OCI-LY7 (cell line): ENCODE data around the gene PLA2R1. TPM values are rescaled to one million over a fixed set of nuclear protein-coding genes. Genes with fewer than 3 reads are reported as not detected.

Source experiments
- BruUV-seq: library from RNA; stranded (reverse); fragments of 400-500 nt; replicated peaks from 2 replicates; lab custom pipeline; 2021; lab: Mats Ljungman, UMichigan
- CTCF ChIA-PET: fragments of 300-600 bp; sonication (Branson Sonifier 250); formaldehyde crosslinking; loops from one replicate; lab custom pipeline; 2022; ENCODE audit warnings: antibody characterized with exemption; ENCODE audit not compliant: unreplicated experiment; lab: Charles Lee
- POLR2A ChIA-PET: fragments of 300-600 bp; sonication (Branson Sonifier 250); formaldehyde crosslinking; loops from one replicate; lab custom pipeline; 2022; ENCODE audit warnings: antibody characterized with exemption; lab: Charles Lee
- DNase-seq: peaks from one replicate; pipeline ENCODE4 v3.0.0-alpha.2; 2015; ENCODE audit warnings: low spot score
- H2AFZ ChIP-seq: fragments of 200-600 bp; sonication (generic), shearing (Covaris generic); 2 replicates; pipeline ENCODE4 v1.6.1; 2014; ENCODE audit warnings: mild to moderate bottlenecking, antibody characterized with exemption, low read length, moderate library complexity
- H3K27ac ChIP-seq: fragments of 200-600 bp; sonication (generic); 2 replicates; pipeline ENCODE4 v1.5.1; 2014; ENCODE audit warnings: mixed run types, low read depth, mild to moderate bottlenecking, moderate library complexity, low read length, inconsistent platforms; ENCODE audit not compliant: poor library complexity, severe bottlenecking
- H3K36me3 ChIP-seq: fragments of 200-600 bp; sonication (generic); 2 replicates; pipeline ENCODE4 v1.6.1; 2014; ENCODE audit warnings: mild to moderate bottlenecking, antibody characterized with exemption, low read length, moderate library complexity, mixed read lengths; ENCODE audit not compliant: insufficient read depth
- H3K4me1 ChIP-seq: fragments of 200-600 bp; sonication (generic); 2 replicates; pipeline ENCODE4 v1.5.1; 2014; ENCODE audit warnings: mild to moderate bottlenecking, low read length; ENCODE audit not compliant: insufficient read depth, poor library complexity, severe bottlenecking
- H3K4me2 ChIP-seq: fragments of 200-600 bp; sonication (generic); 2 replicates; pipeline ENCODE4 v1.6.1; 2014; ENCODE audit warnings: mild to moderate bottlenecking, low read length
- H3K4me3 ChIP-seq: fragments of 200-600 bp; sonication (generic); 2 replicates; pipeline ENCODE4 v1.5.1; 2014; ENCODE audit warnings: mild to moderate bottlenecking, low read depth, low read length; ENCODE audit not compliant: poor library complexity, severe bottlenecking
- H3K79me2 ChIP-seq: fragments of 200-600 bp; sonication (generic); 2 replicates; pipeline ENCODE4 v1.6.1; 2016; ENCODE audit warnings: low read depth, mild to moderate bottlenecking, low read length, moderate library complexity, mixed read lengths; ENCODE audit not compliant: insufficient read depth
- H3K9me2 ChIP-seq: fragments of 200-600 bp; sonication (generic); 2 replicates; pipeline ENCODE4 v1.6.1; 2016; ENCODE audit warnings: mild to moderate bottlenecking, low read length, mixed read lengths; ENCODE audit not compliant: insufficient read depth
- H3K9me3 ChIP-seq: fragments of 200-600 bp; sonication (generic); 2 replicates; pipeline ENCODE4 v1.6.1; 2014; ENCODE audit warnings: mild to moderate bottlenecking, mixed run types, low read length, mixed read lengths
- H4K20me1 ChIP-seq: fragments of 200-600 bp; sonication (generic); 2 replicates; pipeline ENCODE4 v1.6.1; 2014; ENCODE audit warnings: mild to moderate bottlenecking, antibody characterized with exemption, low read length, moderate library complexity, mixed read lengths; ENCODE audit not compliant: insufficient read depth
- EZH2phosphoT487 ChIP-seq: fragments of 200-600 bp; sonication (generic); IDR thresholded peaks from 2 replicates; pipeline ENCODE4 v1.6.1; 2018; ENCODE audit warnings: low read depth, borderline replicate concordance, mild to moderate bottlenecking, mixed run types, antibody characterized with exemption, low read length, moderate library complexity, mixed read lengths
- intact Hi-C: fragments of 100-400 bp; cut with micrococcal nuclease; formaldehyde crosslinking; loops from one replicate; pipeline ENCODE4 v1.10.0; 2022; ENCODE audit not compliant: unreplicated experiment
- total RNA-seq, 2 experiments: library from RNA; depleted of rRNA in 1 of 2; stranded (reverse); fragments of >200 nt in 1 of 2; shearing (Covaris generic) in 1 of 2; gene quantifications; 2 replicates each; pipeline ENCODE4 v1.2.3, GENCODE V29; 2014 to 2022
- TF ChIP-seq, protein P1 (sequence below): fragments of 200-600 bp; sonication (generic); conservative IDR thresholded peaks from 2 replicates; pipeline ENCODE4 v1.5.1; 2014; ENCODE audit warnings: mild to moderate bottlenecking, antibody characterized with exemption, low read length, moderate library complexity, mixed read lengths

Gene PLA2R1
- total RNA-seq, 2 experiments from 2014 or later = not detected

DNA sequence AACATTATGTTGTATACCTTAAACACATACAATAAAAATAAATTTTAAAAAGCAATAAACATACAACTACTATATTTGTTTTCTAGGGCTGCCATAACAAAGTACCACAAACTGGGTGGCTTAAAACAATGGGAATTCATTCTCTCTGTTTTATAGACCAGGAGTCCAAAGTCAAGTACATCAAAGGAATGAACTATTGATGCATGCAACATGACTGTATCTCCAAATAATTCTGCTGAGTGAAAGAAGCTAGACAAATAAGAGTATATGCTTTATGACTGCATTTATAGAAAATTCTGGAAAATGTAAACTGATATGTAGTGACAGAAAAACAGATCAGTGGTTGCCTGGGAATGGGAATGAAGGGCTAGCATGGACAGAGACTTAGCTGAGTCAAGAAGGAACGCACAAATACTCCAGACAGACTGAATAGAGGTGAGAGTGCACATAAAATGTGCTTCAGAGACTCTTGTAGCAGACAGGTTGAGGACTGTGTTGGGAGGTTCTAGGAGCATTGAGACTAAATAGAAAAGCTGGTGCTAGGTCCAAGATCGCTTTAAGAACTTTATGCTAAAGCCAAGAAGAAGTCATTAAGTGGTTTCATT lies 11.0 kb upstream of the PLA2R1 start:
- ChIA-PET CTCF (no interaction called here), POLR2A (no interaction called here)
- no peak for DNase-seq
- H3K4me3 ChIP-seq = no peak overlapping the region
- TF ChIP-seq EZH2phosphoT487 = no peak
- TF ChIP-seq, protein P1, sequence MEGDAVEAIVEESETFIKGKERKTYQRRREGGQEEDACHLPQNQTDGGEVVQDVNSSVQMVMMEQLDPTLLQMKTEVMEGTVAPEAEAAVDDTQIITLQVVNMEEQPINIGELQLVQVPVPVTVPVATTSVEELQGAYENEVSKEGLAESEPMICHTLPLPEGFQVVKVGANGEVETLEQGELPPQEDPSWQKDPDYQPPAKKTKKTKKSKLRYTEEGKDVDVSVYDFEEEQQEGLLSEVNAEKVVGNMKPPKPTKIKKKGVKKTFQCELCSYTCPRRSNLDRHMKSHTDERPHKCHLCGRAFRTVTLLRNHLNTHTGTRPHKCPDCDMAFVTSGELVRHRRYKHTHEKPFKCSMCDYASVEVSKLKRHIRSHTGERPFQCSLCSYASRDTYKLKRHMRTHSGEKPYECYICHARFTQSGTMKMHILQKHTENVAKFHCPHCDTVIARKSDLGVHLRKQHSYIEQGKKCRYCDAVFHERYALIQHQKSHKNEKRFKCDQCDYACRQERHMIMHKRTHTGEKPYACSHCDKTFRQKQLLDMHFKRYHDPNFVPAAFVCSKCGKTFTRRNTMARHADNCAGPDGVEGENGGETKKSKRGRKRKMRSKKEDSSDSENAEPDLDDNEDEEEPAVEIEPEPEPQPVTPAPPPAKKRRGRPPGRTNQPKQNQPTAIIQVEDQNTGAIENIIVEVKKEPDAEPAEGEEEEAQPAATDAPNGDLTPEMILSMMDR = no peak
- no peak overlapping the region for H3K27ac ChIP-seq
- H3K79me2 ChIP-seq = no peaks in the 10 kb centered on the region
- no peaks in the 10 kb centered on the region for H4K20me1 ChIP-seq
- no peak overlapping the region for H3K4me2 ChIP-seq
- no peaks in the 10 kb centered on the region for H3K4me1 ChIP-seq
- peaks cover 14% of the 10 kb centered on the region; the same call in 1 of the 2 replicates for H3K9me3 ChIP-seq
- H3K9me2 ChIP-seq = no peaks in the 10 kb centered on the region
- H2AFZ ChIP-seq = no peak overlapping the region
- intact Hi-C loops = no loop called here
- no peaks in the 10 kb centered on the region for H3K36me3 ChIP-seq
- no TSS peak for BruUV-seq

DNA sequence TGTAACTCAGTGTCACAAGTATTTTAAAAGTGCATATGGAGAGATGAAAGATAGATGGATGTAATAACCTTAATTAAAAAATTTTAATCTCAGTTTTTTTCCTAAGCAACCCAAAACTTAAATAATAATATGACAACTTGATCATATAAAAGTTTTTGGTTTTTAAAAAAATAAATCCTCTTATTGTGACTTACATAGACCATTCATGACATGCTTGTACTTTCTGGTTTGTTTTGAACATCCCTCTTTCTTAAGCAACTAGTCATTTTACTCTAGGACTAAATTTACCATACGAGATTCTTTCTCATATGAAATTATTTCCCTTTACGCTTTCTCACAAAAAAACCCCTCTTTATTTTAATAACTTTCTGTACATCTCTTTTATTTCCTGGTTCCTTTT lies 6.5 kb upstream of the PLA2R1 start:
- ChIA-PET CTCF (no interaction called here), POLR2A (interaction anchor here (0.7 kb wide), 1 partner anchor 1797 kb away, joined by 3 read pairs; no protein-coding TSS in a partner anchor)
- H3K36me3 ChIP-seq = no peaks in the 10 kb centered on the region
- H2AFZ ChIP-seq = no peak overlapping the region
- no TSS peak for BruUV-seq
- DNase-seq = no peak
- peaks cover 23% of the 10 kb centered on the region for H3K9me3 ChIP-seq
- H3K27ac ChIP-seq = no peak overlapping the region
- H3K9me2 ChIP-seq = no peaks in the 10 kb centered on the region
- no peak overlapping the region for H3K4me2 ChIP-seq
- H4K20me1 ChIP-seq = no peaks in the 10 kb centered on the region
- H3K4me1 ChIP-seq = no peaks in the 10 kb centered on the region
- no peak overlapping the region for H3K4me3 ChIP-seq
- H3K79me2 ChIP-seq = no peaks in the 10 kb centered on the region
- TF ChIP-seq, protein P1 = no peak
- no peak for TF ChIP-seq EZH2phosphoT487
- intact Hi-C loops = no loop called here

DNA sequence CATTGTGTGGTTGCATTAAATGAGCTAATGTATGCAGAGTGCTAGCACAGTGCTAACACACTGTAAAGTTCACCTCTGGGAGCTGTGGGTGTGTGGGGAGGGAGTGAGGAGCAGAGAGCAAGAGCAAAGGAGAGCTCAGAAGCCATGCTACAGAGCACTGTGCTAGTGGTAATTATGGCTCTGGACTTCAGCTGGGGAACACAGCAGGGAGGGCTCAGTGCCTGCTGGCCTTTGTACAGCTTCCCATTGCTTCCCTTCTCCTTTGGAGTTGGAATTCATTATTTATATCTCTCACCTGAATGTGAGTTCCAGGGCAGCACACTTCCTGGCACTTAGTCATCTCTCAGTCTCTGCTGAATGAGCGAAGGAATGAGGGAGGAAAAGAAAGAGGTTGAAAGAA lies 2.5 kb upstream of the PLA2R1 start:
- H2AFZ ChIP-seq = no peak overlapping the region
- H3K27ac ChIP-seq = no peak overlapping the region
- no peaks in the 10 kb centered on the region for H3K9me2 ChIP-seq
- ChIA-PET CTCF (no interaction called here), POLR2A (no interaction called here)
- H3K4me3 ChIP-seq = no peak overlapping the region
- peaks cover 21% of the 10 kb centered on the region for H3K9me3 ChIP-seq
- intact Hi-C loops = no loop called here
- BruUV-seq = no TSS peak
- H3K4me2 ChIP-seq = no peak overlapping the region
- no peak for DNase-seq
- H3K36me3 ChIP-seq = no peaks in the 10 kb centered on the region
- no peaks in the 10 kb centered on the region for H4K20me1 ChIP-seq
- H3K79me2 ChIP-seq = no peaks in the 10 kb centered on the region
- H3K4me1 ChIP-seq = no peaks in the 10 kb centered on the region
- TF ChIP-seq EZH2phosphoT487 = no peak
- TF ChIP-seq, protein P1 = no peak
